Loucy (cell line): Measurements from ENCODE around the gene IFITM10.
A peak's percentile ranks its signal among the peaks of the same experiment; 100 is the strongest.

ENCODE experiments used
- EZH2phosphoT487 ChIP-seq: fragments of 200-600 bp; IDR thresholded peaks from 2 replicates; pipeline ENCODE4 v1.6.1; 2018; ENCODE audit warnings: antibody characterized with exemption, mild to moderate bottlenecking, moderate library complexity, borderline replicate concordance
- TF ChIP-seq, protein P1 (sequence below): fragments of 200-600 bp; sonication (generic); conservative IDR thresholded peaks from 2 replicates; pipeline ENCODE4 v1.5.1; 2014; ENCODE audit warnings: mild to moderate bottlenecking, antibody characterized with exemption, low read length

DNA sequence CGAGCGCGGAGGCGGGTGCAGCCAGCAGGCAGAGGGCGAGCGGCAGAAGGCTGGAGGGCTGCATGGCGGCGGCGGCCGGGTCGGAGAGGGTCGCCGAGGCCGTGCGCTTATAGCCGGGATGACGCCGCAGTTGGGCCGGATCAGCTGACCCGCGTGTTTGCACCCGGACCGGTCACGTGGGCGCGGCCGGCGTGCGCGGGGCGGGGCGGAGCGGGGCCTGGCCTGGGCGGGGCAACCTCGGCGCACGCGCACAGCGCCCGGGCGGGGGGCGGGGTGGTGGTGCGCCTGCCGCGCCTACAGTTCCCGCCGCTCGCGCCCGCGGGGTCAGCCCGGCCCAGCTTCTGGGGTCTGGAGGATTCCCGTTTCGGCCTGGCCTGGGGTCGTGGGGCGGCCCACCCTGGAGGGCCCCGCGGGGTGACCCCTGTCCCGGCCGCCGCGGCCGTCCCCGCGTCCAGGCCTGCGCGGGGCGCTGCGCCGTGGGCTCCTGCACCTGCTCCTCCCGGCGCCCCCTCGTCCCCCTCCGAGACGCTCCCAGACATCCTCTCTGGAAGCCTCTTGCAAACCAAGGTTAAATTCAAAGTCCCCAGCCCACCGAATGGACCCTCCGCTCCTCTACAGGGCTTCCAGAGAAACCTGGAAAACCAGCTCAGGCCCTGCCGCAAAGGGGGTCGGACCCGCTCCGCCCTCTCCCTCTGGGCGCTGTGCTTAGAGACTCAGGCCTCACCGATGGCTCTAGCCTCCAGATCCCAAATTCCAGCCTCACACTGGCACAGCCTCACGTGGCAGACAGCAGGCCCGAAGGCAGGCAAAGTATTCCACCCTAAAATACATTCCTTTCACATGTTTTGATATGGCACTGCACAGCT lies 13.6 kb upstream of the IFITM10 start, which contains the start of gene CTSD:
- TF ChIP-seq, protein P1, sequence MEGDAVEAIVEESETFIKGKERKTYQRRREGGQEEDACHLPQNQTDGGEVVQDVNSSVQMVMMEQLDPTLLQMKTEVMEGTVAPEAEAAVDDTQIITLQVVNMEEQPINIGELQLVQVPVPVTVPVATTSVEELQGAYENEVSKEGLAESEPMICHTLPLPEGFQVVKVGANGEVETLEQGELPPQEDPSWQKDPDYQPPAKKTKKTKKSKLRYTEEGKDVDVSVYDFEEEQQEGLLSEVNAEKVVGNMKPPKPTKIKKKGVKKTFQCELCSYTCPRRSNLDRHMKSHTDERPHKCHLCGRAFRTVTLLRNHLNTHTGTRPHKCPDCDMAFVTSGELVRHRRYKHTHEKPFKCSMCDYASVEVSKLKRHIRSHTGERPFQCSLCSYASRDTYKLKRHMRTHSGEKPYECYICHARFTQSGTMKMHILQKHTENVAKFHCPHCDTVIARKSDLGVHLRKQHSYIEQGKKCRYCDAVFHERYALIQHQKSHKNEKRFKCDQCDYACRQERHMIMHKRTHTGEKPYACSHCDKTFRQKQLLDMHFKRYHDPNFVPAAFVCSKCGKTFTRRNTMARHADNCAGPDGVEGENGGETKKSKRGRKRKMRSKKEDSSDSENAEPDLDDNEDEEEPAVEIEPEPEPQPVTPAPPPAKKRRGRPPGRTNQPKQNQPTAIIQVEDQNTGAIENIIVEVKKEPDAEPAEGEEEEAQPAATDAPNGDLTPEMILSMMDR, result peak; percentile 27; the same call in 1 of the 2 replicates
- no peak for TF ChIP-seq EZH2phosphoT487
